ENCODE measurements around the gene MB21D2. TPM values are rescaled to one million over a fixed set of nuclear protein-coding genes. Genes with fewer than 3 reads are reported as not detected.

MB21D2 gene
- total and polyA plus RNA-seq, 10 donors, result 0.59 to 3.5 (median 2.0) TPM

GRCh38 chr3:192843723-192844485 lies 73.8 kb downstream of the MB21D2 start:
- intact Hi-C loops (cut with DNase I; ENCODE audit: low total_unique reads), result no loop called here
- no peak overlapping the region for H3K4me3 ChIP-seq
- peaks cover 0 to 5% (median 0%) of the 10 kb centered on the region in 6 donors for H3K4me1 ChIP-seq
- no peak overlapping the region for H3K27ac ChIP-seq
- WGBS, 5 donors, result 88 to 94% (median 92%) methylated on average over 10 of the region's 10 CpGs
- TF ChIP-seq CTCF (IDR thresholded peaks at IDR 0.05 in 8 of 11, conservative IDR thresholded peaks at IDR 0.05 in 3 of 11) (no peak), POLR2A (IDR thresholded peaks at IDR 0.05) (no peak), POLR2AphosphoS5 (IDR thresholded peaks at IDR 0.05) (no peak)
- no peak for DNase-seq
- no peaks in the 10 kb centered on the region for H3K36me3 ChIP-seq
- H3K9me3 ChIP-seq, result no peaks in the 10 kb centered on the region
- no peaks in the 10 kb centered on the region for H3K27me3 ChIP-seq (replicated peaks in 1 of 7)

- 82 to 94% (median 83%) methylated on average over 2 of the region's 2 CpGs for WGBS, 5 donors
- Histone ChIP-seq H3K27me3 (replicated peaks in 1 of 7) (no peaks in the 10 kb centered on the region), H3K27ac (no peak overlapping the region), H3K4me3 (no peak overlapping the region), H3K9me3 (no peaks in the 10 kb centered on the region), H3K36me3 (no peaks in the 10 kb centered on the region), H3K4me1 (peaks cover 0 to 3% (median 0%) of the 10 kb centered on the region in 6 donors)
- DNase-seq, result no peak
- intact Hi-C loops (cut with DNase I; ENCODE audit: low total_unique reads), result no loop called here
- TF ChIP-seq CTCF (IDR thresholded peaks at IDR 0.05 in 8 of 11, conservative IDR thresholded peaks at IDR 0.05 in 3 of 11) (no peak), POLR2A (IDR thresholded peaks at IDR 0.05) (no peak), POLR2AphosphoS5 (IDR thresholded peaks at IDR 0.05) (no peak)
Measured at GRCh38 chr3:192843119-192843518, 74.5 kb downstream of the MB21D2 start.

GRCh38 chr3:192842711-192843110 lies 74.9 kb downstream of the MB21D2 start:
- no peaks in the 10 kb centered on the region for H3K27me3 ChIP-seq (replicated peaks in 1 of 7)
- no peaks in the 10 kb centered on the region for H3K36me3 ChIP-seq
- WGBS, 5 donors, result 70 to 80% (median 78%) methylated on average over 1 of the region's 1 CpG
- H3K4me3 ChIP-seq, result no peak overlapping the region
- intact Hi-C loops (cut with DNase I; ENCODE audit: low total_unique reads), result no loop called here
- no peak for TF ChIP-seq CTCF (IDR thresholded peaks at IDR 0.05 in 8 of 11, conservative IDR thresholded peaks at IDR 0.05 in 3 of 11)
- TF ChIP-seq POLR2A (IDR thresholded peaks at IDR 0.05), result no peak
- no peak for TF ChIP-seq POLR2AphosphoS5 (IDR thresholded peaks at IDR 0.05)
- no peaks in the 10 kb centered on the region for H3K4me1 ChIP-seq
- no peaks in the 10 kb centered on the region for H3K9me3 ChIP-seq
- H3K27ac ChIP-seq, result no peak overlapping the region
- no peak for DNase-seq

- H3K36me3 ChIP-seq, result no peaks in the 10 kb centered on the region
- H3K9me3 ChIP-seq, result no peaks in the 10 kb centered on the region
Measured at GRCh38 chr3:192842138-192842537, 75.5 kb downstream of the MB21D2 start.

More at GRCh38 chr3:192842138-192842537, 75.5 kb downstream of the MB21D2 start:
- H3K27ac ChIP-seq, result no peak overlapping the region
- H3K27me3 ChIP-seq (replicated peaks in 1 of 7), result no peaks in the 10 kb centered on the region
- DNase-seq, result no peak
- TF ChIP-seq CTCF (IDR thresholded peaks at IDR 0.05 in 8 of 11, conservative IDR thresholded peaks at IDR 0.05 in 3 of 11) (no peak), POLR2A (IDR thresholded peaks at IDR 0.05) (no peak), POLR2AphosphoS5 (IDR thresholded peaks at IDR 0.05) (no peak)
- WGBS, 5 donors, result 79 to 91% (median 85%) methylated on average over 8 of the region's 8 CpGs
- H3K4me3 ChIP-seq, result no peak overlapping the region
- no peaks in the 10 kb centered on the region for H3K4me1 ChIP-seq
- intact Hi-C loops (cut with DNase I; ENCODE audit: low total_unique reads), result no loop called here
